ENCODE measurements around the gene PCAT7.

PCAT7 gene

GRCh38 chr9:94525396-94526035, 29.4 kb upstream of the PCAT7 start:
- no peak overlapping the region for H3K27ac ChIP-seq
- TF ChIP-seq, protein P1, sequence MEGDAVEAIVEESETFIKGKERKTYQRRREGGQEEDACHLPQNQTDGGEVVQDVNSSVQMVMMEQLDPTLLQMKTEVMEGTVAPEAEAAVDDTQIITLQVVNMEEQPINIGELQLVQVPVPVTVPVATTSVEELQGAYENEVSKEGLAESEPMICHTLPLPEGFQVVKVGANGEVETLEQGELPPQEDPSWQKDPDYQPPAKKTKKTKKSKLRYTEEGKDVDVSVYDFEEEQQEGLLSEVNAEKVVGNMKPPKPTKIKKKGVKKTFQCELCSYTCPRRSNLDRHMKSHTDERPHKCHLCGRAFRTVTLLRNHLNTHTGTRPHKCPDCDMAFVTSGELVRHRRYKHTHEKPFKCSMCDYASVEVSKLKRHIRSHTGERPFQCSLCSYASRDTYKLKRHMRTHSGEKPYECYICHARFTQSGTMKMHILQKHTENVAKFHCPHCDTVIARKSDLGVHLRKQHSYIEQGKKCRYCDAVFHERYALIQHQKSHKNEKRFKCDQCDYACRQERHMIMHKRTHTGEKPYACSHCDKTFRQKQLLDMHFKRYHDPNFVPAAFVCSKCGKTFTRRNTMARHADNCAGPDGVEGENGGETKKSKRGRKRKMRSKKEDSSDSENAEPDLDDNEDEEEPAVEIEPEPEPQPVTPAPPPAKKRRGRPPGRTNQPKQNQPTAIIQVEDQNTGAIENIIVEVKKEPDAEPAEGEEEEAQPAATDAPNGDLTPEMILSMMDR (IDR thresholded peaks at IDR 0.05) = no peak
- TF ChIP-seq ZFX (IDR thresholded peaks at IDR 0.05; ENCODE audit: borderline replicate concordance) = no peak

GRCh38 chr9:94526271-94526670, 28.6 kb upstream of the PCAT7 start:
- no peak for TF ChIP-seq ZFX (IDR thresholded peaks at IDR 0.05; ENCODE audit: borderline replicate concordance)
- TF ChIP-seq, protein P1 (IDR thresholded peaks at IDR 0.05) = no peak
- H3K27ac ChIP-seq = no peak overlapping the region

DNA sequence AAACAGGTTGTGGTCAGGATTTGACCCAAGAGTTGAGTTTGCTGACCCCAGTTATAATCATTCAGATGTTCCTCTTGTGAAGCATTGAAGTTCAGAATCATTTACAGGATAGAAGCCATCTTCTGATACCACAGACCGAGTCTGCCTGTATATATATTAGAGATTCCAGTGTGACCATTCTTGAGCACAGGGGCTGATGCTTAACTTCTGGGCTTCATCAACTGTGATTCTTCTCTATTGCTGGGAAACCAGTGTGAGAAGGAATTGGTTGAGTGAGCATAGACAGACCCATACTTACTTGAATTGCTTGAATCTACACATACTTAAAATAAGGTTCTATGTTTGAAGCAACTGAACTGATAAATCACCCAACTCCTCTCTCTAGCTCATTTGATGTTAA, 27.9 kb upstream of the PCAT7 start:
- no peak overlapping the region for H3K27ac ChIP-seq
- no peak for TF ChIP-seq ZFX (IDR thresholded peaks at IDR 0.05; ENCODE audit: borderline replicate concordance)
- TF ChIP-seq, protein P1 (IDR thresholded peaks at IDR 0.05) = no peak

GRCh38 chr9:94528886-94529285, 26.0 kb upstream of the PCAT7 start:
- no peak overlapping the region for H3K27ac ChIP-seq
- TF ChIP-seq, protein P1 (IDR thresholded peaks at IDR 0.05) = no peak
- TF ChIP-seq ZFX (IDR thresholded peaks at IDR 0.05; ENCODE audit: borderline replicate concordance) = no peak

GRCh38 chr9:94533155-94533554, 21.7 kb upstream of the PCAT7 start:
- TF ChIP-seq ZFX (IDR thresholded peaks at IDR 0.05; ENCODE audit: borderline replicate concordance) = no peak
- TF ChIP-seq, protein P1 (IDR thresholded peaks at IDR 0.05) = no peak
- peak overlapping the region; percentile 49 for H3K27ac ChIP-seq

DNA sequence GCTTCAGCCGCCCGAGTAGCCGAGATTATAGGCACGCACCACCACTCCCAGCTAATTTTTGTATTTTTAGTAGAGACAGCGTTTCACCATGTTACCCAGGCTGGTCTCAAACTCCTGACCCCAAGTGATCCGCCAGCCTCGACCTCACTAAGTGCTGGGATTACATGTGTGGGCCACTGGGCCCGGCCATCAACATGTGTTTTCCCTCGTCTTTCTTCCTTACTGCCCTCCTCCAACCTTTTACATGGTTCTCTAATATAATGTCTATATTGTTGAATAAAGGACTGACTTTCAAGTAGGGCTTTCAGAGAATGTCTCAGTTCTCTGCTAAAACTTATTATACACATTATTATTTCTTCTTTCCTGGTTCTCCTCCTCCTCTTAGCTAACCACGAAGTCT, 21.3 kb upstream of the PCAT7 start:
- TF ChIP-seq, protein P1 (IDR thresholded peaks at IDR 0.05) = no peak
- no peak for TF ChIP-seq ZFX (IDR thresholded peaks at IDR 0.05; ENCODE audit: borderline replicate concordance)
- peak overlapping the region; percentile 49 for H3K27ac ChIP-seq

DNA sequence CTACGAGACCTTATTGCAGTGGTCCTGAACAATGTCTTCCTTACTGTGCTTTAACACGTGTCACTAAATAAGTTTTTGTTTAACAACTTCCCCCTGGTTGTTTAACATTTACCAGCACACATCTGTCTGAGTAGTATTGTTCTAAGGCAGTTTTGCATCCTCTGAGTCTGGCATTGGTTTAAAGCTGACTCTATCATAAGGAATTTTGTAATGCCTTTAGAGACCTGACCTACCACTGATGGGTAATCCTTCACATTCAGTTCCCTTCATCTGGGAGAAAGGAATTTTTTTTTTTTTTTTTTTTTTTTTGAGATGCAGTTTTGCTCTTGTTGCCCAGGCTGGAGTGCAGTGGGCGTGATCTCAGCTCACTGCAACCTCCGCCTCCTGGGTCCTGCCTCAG, 20.0 kb upstream of the PCAT7 start:
- no peak overlapping the region for H3K27ac ChIP-seq

More for the DNA sequence above, 20.0 kb upstream of the PCAT7 start:
- TF ChIP-seq, protein P1 (IDR thresholded peaks at IDR 0.05) = no peak
- no peak for TF ChIP-seq ZFX (IDR thresholded peaks at IDR 0.05; ENCODE audit: borderline replicate concordance)

Measured in 22Rv1 (cell line).